GM21576 (cell line): Measurements from ENCODE around the gene UHRF2.
"Not testable (repeated sequence)": the region's sequence is repeated elsewhere in the genome, so short reads cannot be mapped to it uniquely, and the experiment has no call there.

Experiments
- ATAC-seq: cut with Tn5 transposase; IDR thresholded peaks from one replicate; pipeline ENCODE4 v1.9.1; 2021; ENCODE audit warnings: mild to moderate bottlenecking, moderate library complexity; ENCODE audit not compliant: unreplicated experiment

UHRF2 gene

GRCh38 chr9:6484210-6484609, 71.2 kb downstream of the UHRF2 start:
- ATAC-seq = no peak

DNA sequence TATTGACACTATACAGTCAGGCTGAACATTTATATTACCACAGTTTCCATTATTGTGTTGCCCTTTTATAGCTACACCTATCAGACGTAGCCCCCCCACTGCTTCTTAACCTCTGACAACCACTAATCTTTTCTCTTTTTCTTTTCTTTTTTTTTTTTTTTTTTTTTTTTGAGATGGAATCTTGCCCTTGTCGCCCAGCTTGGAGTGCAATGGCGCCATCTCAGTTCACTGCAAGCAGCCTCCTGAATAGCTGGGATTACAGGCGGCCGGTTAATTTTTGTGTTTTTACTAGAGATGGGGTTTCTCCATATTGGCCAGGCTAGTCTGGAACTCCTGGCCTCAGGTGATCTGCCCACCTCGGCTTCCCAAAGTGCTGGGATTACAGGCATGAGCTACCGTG, 75.4 kb downstream of the UHRF2 start:
- no peak for ATAC-seq

DNA sequence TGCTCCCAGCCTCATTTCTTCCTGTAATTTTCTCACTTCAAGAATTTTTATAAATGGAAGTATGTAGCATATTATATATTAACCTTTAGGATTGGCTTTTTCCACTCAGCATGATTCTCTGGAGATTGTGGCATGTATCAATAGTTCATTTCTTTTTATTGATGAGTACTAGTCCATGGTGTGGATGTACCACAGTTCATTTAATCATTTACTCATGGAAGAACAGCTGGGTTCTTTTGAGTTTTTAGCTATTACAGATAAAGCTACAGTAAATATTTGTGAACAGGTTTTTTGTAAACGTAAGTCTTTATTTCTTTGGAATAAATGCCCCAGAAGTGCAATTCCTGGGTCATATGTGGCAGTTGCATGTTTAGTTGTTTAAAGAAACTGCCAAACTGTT, 76.1 kb downstream of the UHRF2 start:
- no peak for ATAC-seq

GRCh38 chr9:6490863-6491262, 77.9 kb downstream of the UHRF2 start:
- no peak for ATAC-seq

- ATAC-seq = no peak
These were observed 82.5 kb downstream of the UHRF2 start for GRCh38 chr9:6495466-6495865.

GRCh38 chr9:6498982-6499381, 86.0 kb downstream of the UHRF2 start:
- ATAC-seq = no peak

GRCh38 chr9:6501526-6502210, 88.7 kb downstream of the UHRF2 start:
- no peak for ATAC-seq

- ATAC-seq = no peak
These were observed 89.4 kb downstream of the UHRF2 start for GRCh38 chr9:6502399-6502798.

DNA sequence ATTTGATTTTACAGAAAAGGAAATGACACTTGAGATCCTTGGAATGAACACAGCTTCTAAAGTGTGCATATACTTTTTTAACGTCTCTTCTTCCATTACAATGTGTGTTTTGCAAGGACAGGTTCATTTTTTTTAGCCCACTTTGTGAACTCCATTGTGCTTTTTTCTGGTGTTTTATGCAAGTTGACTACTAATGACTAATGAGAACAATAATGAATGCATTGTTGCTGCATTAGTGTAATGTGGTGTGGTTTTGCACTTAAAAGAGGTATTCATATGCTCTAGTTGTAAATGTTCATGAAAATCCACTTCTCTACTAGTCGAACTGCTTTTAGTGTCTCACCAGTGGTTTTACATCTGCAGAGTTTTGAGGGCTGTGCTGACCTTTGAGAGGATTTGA, 93.6 kb downstream of the UHRF2 start:
- ATAC-seq = no peak

DNA sequence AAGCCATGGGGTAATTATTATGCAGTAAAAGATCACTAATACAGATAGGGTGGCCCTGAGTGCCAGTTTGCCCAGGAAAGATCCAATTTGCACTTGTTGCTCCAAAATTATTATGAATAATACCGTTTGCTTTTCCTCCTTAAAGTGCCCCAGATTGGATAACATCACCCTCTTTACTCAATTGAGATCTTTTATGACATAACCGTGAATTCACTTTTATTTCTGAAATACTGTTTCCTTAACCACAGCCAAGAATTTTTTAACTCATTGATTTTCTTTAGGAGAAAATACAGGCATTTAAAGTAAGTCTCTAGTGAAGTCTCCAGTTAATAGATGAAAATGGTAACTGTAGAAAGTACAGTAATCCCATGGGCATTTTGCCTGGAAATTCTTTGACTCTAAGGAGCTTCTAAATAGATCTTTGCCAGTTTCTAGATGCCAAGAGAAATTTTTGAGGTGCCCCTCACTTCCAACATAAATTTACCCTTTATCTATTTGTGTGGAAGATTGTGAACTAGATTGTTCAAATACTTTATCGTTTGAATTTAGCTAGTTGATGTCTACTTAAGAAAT, 99.2 kb downstream of the UHRF2 start:
- ATAC-seq = no peak

- no peak for ATAC-seq
These were observed 109.3 kb downstream of the UHRF2 start for GRCh38 chr9:6522263-6522662.

GRCh38 chr9:6525326-6526045, 112.5 kb downstream of the UHRF2 start:
- no peak for ATAC-seq

- no peak for ATAC-seq
These were observed 122.6 kb downstream of the UHRF2 start for GRCh38 chr9:6535594-6535993.

DNA sequence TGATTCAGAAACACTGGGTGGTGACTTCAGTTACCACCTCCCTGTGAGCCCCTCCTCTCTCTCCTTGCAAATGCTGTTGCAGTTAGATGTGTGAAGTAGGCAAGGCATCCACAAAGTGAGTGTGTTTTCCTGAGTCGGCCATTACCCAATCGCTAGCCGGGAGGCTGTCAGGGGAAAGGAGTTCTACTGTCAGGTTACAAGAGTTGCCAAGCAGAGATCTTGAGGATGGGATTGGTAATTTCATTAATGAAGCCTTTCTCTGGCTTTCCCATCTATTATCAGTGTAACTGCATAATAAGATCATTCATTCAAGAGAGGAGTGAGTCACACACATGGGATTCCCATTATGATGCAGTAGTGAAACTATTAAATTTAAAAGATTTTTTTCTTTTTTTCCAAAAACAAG, 125.7 kb downstream of the UHRF2 start:
- no peak for ATAC-seq

GRCh38 chr9:6542617-6543016, 129.6 kb downstream of the UHRF2 start:
- ATAC-seq = not testable (repeated sequence)

DNA sequence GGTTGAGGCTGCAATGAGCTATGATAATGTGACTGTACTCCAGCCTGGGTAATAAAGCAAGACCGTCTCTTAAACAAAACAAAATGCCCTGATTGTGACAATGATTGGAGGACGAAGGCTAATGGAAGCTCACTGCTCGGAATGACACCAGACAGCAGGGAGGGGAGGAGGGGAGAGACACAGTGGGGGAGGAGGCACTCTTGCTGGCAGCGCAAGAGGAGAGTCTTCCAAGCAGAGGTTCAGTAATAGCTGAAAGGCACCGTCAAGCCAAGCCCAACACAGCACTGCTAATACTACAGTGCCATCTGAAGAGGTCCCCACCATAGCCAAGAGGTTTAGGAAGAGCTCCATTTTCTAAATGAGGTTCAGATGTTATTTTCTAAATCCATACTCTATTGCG, 130.2 kb downstream of the UHRF2 start:
- ATAC-seq = no peak

DNA sequence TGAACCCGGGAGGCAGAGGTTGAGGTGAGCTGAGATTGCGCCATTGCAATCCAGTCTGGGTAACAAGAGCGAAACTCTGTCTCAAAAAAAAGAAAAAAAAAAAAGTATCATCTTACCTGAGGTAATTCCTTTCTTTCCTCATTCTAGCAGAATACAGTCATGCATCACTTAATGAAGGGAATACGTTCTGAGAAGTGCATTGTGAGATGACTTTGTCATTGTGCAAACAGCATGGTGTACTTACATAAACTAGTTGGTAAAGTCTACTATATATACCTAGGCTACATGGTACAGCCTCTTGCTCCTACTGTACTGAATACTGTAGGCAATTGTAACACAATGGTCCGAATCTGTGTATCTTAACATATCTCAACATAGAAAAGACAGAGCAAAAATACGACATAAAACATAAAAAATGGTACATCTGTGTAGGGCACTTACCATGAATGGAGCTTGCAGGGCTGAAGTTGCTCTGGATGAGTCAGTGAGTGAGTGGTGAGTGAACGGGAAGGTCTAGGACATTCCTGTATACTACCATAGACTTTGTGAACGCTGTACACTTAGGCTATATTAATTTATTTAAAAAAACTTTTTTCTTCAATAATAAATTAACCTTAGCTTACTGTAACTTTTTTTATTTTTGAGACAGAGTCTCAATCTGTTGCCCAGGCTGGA, 132.2 kb downstream of the UHRF2 start:
- ATAC-seq = no peak

DNA sequence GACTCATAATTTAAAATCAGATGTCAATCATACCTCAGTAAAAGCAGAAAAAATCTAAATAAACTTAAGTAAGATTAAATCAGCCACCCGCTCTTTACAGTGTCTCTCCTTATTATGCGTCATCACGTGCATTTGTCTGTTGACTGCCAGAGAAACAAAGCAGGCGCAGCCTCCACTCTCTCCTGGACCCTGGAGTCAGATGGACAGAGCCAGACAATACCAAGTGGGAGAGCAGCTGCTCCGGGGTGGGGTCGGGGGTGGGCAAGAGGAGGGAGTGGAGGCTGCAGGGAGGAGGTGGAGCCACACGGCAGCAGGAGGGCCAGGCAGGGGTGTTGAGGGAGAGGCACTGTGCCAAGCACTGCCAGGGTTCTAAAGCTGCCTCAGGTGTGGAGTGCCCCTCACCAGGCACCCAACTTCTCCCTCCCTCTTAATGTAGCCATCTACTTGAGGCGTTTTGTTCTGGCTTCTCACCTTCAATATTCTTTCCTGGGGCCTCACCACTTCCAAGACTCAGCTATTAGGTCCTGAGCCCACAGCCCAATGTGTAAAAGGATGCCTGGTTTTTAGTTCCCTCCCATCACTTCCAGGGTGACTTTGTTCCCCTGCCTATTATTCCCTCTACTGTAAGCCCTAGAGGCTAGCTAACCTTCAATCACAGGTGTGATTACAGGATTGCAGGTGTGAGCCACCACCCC, 136.3 kb downstream of the UHRF2 start:
- no peak for ATAC-seq

- no peak for ATAC-seq
These were observed 138.1 kb downstream of the UHRF2 start for GRCh38 chr9:6551136-6551535.

DNA sequence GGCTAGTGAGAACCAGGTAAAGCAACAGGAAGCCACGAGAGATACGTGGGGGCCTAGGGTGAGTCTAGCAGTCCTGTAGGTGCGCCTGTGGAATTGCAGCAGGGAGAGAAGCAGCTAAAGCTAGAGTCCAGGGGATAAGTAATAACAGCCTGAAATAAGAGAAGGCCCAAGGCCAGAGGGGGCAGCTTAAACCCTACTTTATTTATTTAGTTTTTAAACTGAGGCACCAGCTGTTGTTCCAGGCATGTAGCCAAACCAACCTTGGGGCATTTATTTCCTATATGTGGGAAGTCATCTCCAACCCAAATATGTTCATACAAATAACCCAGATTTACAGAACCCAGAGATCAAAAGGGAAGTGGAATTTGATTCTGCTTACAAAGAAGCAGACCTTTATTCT, 139.0 kb downstream of the UHRF2 start:
- no peak for ATAC-seq

DNA sequence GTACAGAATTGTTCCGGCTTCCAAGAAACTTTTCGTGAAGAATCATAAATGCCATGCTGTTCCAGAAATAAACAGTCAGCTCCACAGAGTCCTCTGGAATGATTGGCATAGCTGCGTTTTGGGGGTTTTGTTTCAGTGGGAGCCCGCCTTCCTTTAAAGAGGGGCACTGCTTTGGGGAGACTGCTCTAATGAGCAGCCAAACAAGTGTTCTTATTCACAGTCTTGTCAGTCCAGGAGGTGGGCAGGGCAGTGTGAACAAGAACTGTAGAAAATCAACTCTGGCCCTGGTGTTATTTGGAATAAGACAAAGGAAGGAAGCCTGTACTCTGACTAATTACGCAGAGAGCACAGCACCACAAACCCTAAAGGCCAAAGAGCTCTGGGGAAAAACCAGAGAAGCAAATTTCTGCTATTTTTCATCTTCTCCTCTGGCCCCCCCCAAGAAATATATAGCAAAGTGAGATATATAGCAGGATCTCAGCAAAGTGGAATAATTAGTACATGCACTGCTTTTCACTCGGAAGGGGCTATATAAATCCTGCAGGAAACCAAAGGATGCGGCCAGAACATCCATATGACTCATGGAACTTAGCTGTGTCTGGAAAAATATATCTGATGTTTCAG, 139.6 kb downstream of the UHRF2 start:
- ATAC-seq = no peak
